Mucosa of stomach (tissue), 1 donor: ENCODE measurements around the gene OPCML.

Experiments
- H3K27me3 ChIP-seq: one replicate; pipeline ENCODE4 v1.7.0; 2013; ENCODE audit warnings: mild to moderate bottlenecking, low read length; ENCODE audit not compliant: control insufficient read depth, insufficient read depth
- H3K36me3 ChIP-seq: one replicate; pipeline ENCODE4 v1.7.0; 2013; ENCODE audit warnings: low read length; ENCODE audit not compliant: control insufficient read depth, insufficient read depth
- H3K4me1 ChIP-seq: one replicate; pipeline ENCODE4 v1.7.0; 2013; ENCODE audit warnings: mild to moderate bottlenecking, low read length; ENCODE audit not compliant: control insufficient read depth, insufficient read depth
- H3K4me3 ChIP-seq: one replicate; pipeline ENCODE4 v1.7.0; 2013; ENCODE audit warnings: low read length
- H3K9ac ChIP-seq: one replicate; pipeline ENCODE4 v1.7.0; 2013; ENCODE audit warnings: mild to moderate bottlenecking, low read length, moderate library complexity
- H3K9me3 ChIP-seq: one replicate; pipeline ENCODE4 v1.7.0; 2013; ENCODE audit warnings: mild to moderate bottlenecking, low read length, moderate library complexity; ENCODE audit not compliant: control insufficient read depth
- donor health status: Pancreatic carcinoma.

The OPCML gene

DNA sequence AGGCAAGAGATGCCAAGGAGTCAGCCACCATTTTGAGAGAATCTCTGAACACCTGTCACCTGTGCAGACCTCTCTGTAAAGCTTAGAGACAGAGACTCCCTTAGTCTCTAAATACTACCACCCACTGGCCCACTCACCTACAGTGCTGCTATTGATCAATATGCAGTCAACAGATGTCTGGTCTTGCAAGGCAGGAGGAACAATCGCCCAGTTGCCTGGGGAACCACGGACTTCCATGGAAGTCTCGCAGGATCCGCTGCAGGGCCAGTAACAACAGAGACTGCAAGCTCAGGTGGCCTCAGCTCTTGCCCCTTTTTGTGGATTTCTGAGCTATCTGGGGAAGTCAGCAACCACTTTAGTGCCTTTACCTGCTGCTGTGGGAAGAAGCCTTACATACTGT lies 195.1 kb downstream of the OPCML start:
- Histone ChIP-seq H3K4me1 (no peaks in the 10 kb centered on the region), H3K27me3 (no peaks in the 10 kb centered on the region), H3K9ac (no peak overlapping the region), H3K36me3 (no peaks in the 10 kb centered on the region), H3K4me3 (no peak overlapping the region), H3K9me3 (no peaks in the 10 kb centered on the region)

DNA sequence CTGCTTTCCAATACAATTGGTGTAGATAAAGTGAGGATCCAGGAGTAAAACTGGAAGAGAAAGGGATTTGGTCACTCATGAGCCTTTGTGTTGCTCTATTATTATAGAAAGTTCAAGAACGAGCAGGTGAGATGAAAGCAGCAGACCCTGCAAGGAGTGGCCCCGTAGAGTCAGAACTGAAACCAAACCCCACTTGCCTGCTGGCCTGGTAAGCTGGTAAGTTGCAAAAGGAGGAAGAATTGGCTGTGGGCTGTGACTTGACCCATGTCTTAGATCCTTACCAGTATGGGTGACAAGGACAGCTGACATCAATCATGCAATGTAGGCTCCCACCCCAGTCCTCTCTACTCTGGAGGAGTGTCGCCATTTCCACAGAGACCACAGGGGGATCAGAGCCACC lies 201.3 kb downstream of the OPCML start:
- no peaks in the 10 kb centered on the region for H3K27me3 ChIP-seq
- no peak overlapping the region for H3K9ac ChIP-seq
- H3K9me3 ChIP-seq, result no peaks in the 10 kb centered on the region
- no peaks in the 10 kb centered on the region for H3K36me3 ChIP-seq
- H3K4me3 ChIP-seq, result no peak overlapping the region
- H3K4me1 ChIP-seq, result no peaks in the 10 kb centered on the region

DNA sequence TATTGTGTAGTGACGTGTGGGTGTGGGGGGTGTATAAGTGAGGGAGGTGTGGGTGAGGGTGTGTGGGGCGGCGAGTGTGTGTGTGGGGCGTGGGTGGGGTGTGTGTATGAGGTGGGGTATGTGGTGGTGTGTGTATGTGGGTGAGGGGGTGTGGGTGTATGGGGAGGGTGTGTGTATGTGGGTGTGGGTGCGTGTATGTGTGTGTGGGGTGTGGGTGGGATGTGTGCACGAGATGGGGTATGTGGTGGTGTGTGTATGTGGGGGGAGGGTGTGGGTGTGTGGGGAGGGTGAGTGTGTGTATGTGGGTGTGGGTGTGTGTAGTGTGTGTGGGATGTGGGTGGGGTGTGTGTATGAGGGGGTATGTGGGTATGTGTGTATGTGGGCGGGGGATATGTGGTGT lies 205.5 kb downstream of the OPCML start:
- Histone ChIP-seq H3K9me3 (no peaks in the 10 kb centered on the region), H3K4me1 (no peaks in the 10 kb centered on the region), H3K4me3 (no peak overlapping the region), H3K36me3 (no peaks in the 10 kb centered on the region), H3K27me3 (no peaks in the 10 kb centered on the region), H3K9ac (no peak overlapping the region)

DNA sequence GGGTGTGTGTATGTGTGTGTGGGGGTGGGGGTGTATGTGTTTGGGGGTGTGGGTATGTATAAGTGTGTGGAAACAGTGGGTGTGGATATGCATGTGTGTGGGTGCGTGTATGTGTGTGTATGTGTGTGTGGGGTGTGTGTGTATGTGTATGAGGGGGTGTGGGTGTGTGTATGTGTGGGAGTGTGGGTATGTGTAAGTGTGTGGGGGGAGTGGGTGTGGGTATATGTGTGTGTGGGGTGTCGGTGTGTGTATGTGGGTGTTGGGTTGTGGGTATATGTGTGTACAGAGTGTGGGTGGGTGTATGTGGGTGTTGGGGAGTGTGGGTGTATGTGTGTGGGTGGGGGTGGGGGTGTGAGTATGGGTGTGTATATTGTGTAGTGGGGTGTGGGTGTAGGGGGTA lies 206.0 kb downstream of the OPCML start:
- H3K9ac ChIP-seq, result no peak overlapping the region
- no peaks in the 10 kb centered on the region for H3K27me3 ChIP-seq
- no peaks in the 10 kb centered on the region for H3K4me1 ChIP-seq
- H3K36me3 ChIP-seq, result no peaks in the 10 kb centered on the region
- no peak overlapping the region for H3K4me3 ChIP-seq
- H3K9me3 ChIP-seq, result no peaks in the 10 kb centered on the region

DNA sequence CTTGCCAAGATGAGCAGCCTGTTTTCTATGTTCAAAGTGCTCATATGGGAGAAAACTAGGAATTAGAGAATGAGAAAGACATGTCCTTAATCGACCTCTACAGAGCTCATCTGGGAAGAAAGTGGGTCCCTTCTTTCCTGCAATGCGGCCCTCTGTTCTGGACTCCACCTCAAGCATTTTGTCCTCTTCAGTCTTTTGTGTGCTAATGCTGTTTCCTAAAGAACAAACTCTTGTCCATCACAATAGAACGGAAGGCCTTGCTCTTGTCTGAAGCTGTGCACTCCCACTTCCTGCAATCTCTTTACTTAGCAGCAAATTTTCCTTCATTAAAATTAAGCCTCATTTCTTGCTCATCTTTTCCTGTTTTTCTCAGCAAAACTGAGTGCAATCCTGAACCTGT lies 206.6 kb downstream of the OPCML start:
- no peaks in the 10 kb centered on the region for H3K36me3 ChIP-seq
- H3K4me3 ChIP-seq, result no peak overlapping the region
- no peak overlapping the region for H3K9ac ChIP-seq

DNA sequence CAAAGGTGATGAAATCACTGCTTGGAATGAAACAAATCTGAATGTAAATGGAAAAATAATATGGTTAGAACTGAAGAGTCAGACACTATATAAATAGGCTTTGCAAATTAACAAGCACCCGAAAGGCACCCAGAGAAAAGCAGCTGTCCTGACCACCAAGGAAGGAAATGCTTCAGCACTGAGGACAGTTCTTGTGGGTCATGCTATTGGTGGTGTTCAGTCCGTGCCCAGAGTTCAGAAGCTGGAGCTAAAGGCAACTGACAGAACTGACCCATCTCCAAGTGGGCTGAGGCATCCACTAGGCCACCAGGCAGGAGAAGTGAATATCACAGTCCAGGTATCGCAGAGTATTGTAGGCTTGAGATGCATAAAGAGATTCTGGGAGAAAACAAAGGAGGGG lies 208.9 kb downstream of the OPCML start:
- no peaks in the 10 kb centered on the region for H3K9me3 ChIP-seq
- H3K4me3 ChIP-seq, result no peak overlapping the region
- no peaks in the 10 kb centered on the region for H3K36me3 ChIP-seq
- H3K4me1 ChIP-seq, result no peaks in the 10 kb centered on the region
- no peaks in the 10 kb centered on the region for H3K27me3 ChIP-seq
- H3K9ac ChIP-seq, result no peak overlapping the region

More for the DNA sequence above, 206.6 kb downstream of the OPCML start:
- Histone ChIP-seq H3K4me1 (no peaks in the 10 kb centered on the region), H3K9me3 (no peaks in the 10 kb centered on the region), H3K27me3 (no peaks in the 10 kb centered on the region)

DNA sequence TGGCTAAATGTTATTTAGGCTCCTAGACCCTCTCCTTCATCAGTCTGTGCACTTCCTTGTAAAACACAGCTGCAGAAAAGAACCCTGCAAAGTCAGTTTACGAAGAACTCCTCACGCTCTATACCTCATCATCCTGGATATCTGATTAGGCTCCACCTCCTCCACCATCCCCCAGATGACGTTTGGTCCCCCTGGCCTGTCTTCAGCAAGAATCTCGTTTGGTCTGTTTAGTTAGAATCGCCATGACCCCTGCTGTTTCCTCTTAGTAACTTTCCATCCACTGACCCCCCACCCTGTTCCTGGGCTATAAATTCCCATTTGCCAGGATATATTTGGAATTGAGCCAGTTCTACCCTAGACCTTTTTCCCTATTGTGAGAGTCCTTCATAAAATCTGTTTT lies 214.1 kb downstream of the OPCML start:
- H3K27me3 ChIP-seq, result no peaks in the 10 kb centered on the region
- no peaks in the 10 kb centered on the region for H3K4me1 ChIP-seq
- H3K36me3 ChIP-seq, result no peaks in the 10 kb centered on the region
- no peak overlapping the region for H3K9ac ChIP-seq
- H3K4me3 ChIP-seq, result no peak overlapping the region
- H3K9me3 ChIP-seq, result no peaks in the 10 kb centered on the region

DNA sequence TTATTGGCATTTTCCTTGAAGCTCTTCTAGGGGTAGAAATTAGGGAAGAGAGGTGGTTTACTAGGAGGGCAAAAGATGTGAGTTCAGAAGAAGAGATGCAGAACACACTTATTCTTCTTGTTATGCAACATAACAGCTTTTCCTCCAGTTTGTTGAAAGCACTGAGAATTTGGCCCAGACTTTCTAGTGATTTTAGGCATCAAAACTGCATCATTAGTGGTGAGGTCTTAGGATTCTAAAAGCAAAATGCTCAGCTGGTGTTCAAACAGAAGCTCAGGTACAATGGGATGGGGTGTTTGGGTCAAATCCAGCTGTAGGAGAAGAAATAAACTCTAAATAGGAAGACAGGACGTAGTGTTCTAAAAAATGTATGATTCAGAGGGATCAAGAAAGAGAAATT lies 221.1 kb downstream of the OPCML start:
- Histone ChIP-seq H3K9me3 (no peaks in the 10 kb centered on the region), H3K4me1 (no peaks in the 10 kb centered on the region), H3K36me3 (no peaks in the 10 kb centered on the region), H3K9ac (no peak overlapping the region), H3K27me3 (no peaks in the 10 kb centered on the region), H3K4me3 (no peak overlapping the region)

DNA sequence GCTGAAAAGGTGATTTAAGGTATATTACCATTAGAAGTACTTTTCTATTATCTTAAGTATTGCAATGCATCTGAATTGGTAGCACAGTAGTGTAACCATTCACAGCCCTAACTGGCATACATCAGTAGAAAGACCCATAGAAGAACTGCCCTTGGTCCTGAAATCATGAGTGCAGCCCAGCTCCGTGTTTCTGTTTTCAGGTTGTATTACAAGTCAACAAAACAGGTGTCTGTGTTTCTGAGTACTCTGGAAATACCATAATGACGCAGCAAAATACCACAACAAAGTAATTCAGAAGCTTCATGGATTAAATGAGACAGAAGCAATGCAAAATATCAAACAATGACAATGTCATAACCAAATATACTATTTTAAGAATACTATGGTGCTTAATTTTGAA lies 226.3 kb downstream of the OPCML start:
- no peak overlapping the region for H3K4me3 ChIP-seq
- H3K36me3 ChIP-seq, result no peaks in the 10 kb centered on the region
- no peaks in the 10 kb centered on the region for H3K4me1 ChIP-seq
- H3K27me3 ChIP-seq, result no peaks in the 10 kb centered on the region
- H3K9ac ChIP-seq, result no peak overlapping the region
- no peaks in the 10 kb centered on the region for H3K9me3 ChIP-seq

DNA sequence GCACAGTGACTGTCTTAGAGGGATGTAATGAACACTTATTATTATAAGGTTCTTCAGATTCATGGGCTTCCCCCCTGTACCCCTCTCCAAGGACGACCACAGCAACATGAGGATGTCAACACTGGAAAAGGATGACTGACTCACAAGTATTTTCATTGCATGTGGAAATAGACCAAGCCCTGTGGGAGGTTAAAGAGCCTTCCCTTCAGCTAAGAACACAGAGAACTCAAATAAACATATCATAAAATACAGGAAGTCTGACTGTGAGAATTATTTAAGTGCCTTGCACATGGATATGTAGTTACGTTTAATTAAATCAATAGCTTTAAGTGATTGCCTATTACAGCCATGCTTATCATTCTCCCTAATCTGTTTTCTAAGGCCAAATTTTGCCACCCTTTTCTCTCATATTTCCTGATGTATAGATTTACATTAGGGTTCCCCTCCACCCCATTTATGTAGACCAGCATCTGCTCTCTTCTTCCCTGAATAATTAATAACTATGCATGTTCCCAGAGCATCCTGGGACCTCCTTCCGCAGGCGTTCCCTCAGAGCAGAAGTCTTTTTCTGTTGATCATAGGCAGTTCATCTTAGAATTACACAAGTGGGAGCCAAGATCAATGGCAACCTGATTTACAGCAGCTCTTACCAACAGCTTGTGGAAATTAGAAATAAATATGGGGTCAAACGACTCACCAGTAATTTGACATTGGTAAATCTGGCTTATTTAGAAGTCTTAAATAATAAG lies 226.9 kb downstream of the OPCML start:
- H3K9ac ChIP-seq, result no peak overlapping the region
- no peaks in the 10 kb centered on the region for H3K27me3 ChIP-seq
- no peaks in the 10 kb centered on the region for H3K9me3 ChIP-seq
- H3K4me1 ChIP-seq, result no peaks in the 10 kb centered on the region
- H3K36me3 ChIP-seq, result no peaks in the 10 kb centered on the region
- H3K4me3 ChIP-seq, result no peak overlapping the region

DNA sequence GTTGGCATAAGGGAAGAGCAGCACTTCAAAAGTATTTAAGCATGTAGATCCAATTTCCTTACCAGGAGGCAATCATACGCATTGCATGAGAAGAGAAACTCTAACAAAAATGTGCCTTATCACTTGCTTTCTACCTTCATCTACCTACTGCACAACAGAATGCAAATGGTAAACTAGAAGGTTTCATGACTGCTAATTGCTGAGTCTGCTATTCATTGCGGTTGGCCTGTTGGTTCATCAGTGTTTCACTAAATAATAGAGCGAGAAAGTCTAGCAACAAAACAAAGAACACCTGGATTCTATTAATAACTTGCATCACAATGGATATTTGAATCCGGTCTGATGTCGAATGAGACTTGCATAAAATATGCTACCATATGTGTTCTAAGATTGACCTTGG lies 229.0 kb downstream of the OPCML start:
- no peaks in the 10 kb centered on the region for H3K4me1 ChIP-seq
- H3K36me3 ChIP-seq, result no peaks in the 10 kb centered on the region
- no peaks in the 10 kb centered on the region for H3K27me3 ChIP-seq
- no peak overlapping the region for H3K4me3 ChIP-seq
- H3K9ac ChIP-seq, result no peak overlapping the region
- H3K9me3 ChIP-seq, result no peaks in the 10 kb centered on the region

DNA sequence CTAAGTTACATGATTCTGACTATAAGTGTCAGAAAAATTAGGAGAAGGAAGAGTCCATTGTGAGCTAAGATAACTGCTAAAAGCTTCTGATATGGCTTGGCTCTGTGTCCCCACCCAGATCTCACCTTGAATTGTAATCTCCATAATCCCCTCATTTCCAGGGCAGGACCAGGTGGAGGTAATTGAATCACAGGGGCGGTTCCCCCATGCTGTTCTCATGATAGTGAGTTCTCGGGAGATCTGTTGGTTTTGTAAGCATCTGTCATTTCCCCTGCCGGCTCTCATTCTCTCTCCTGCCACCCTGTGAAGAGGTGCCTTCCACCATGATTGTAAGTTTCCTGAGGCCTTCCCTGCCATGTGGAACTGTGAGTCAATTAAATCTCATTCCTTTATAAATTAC lies 230.2 kb downstream of the OPCML start:
- H3K9me3 ChIP-seq, result no peaks in the 10 kb centered on the region
- H3K27me3 ChIP-seq, result no peaks in the 10 kb centered on the region
- no peaks in the 10 kb centered on the region for H3K4me1 ChIP-seq
- no peak overlapping the region for H3K4me3 ChIP-seq
- H3K9ac ChIP-seq, result no peak overlapping the region
- no peaks in the 10 kb centered on the region for H3K36me3 ChIP-seq

DNA sequence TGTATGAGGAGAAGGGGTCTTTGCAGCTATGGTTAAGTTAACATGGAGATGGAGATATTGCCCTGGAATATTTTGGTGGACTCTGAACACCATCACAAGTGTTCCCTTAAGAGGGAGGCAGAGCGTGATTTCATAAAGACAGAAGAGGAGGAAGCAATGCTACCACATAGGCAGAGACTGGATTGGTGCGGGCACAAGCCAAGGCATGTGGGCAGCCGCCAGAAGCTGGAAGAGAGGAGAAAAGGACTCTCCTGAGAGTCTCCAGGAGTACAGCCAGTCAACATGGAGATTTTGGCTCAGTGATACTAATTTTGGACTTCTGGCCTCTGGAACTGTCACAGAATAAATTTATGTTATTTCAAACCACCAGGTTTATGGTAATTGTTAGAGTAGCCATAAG lies 231.6 kb downstream of the OPCML start:
- Histone ChIP-seq H3K4me3 (no peak overlapping the region), H3K9ac (no peak overlapping the region), H3K27me3 (no peaks in the 10 kb centered on the region), H3K36me3 (no peaks in the 10 kb centered on the region), H3K9me3 (no peaks in the 10 kb centered on the region), H3K4me1 (no peaks in the 10 kb centered on the region)
